GM18907 (cell line): ENCODE measurements around the gene SPARCL1.
A peak's percentile ranks its signal among the peaks of the same experiment; 100 is the strongest.
"Not testable (repeated sequence)": the region's sequence is repeated elsewhere in the genome, so short reads cannot be mapped to it uniquely, and the experiment has no call there.

Source experiments
- ATAC-seq: cut with Tn5 transposase; IDR thresholded peaks from one replicate; pipeline ENCODE4 v1.9.1; 2021; ENCODE audit warnings: mild to moderate bottlenecking, moderate library complexity; ENCODE audit not compliant: unreplicated experiment

The SPARCL1 gene

DNA sequence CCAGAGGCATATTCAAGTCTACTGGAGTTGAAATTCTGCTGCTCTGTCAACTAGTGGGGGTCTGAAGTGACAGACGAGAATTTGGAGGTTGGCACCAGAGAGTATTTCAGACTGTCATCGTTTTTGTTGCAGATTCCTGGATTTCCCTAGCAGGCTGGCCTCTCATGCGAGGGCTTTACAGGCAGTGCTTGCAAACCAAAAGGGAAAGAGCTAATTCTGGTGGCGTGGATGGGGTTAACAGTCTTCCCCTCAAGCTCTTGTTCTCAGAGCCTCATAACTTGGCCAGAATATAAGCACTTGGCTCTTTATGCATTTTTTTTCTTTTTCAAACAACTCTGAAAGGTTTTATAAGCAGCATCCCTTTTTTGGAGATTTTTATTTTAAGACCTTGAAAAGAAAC, at the start of gene SPARCL1:
Gene SPARCL1 (minus strand): TSS at position 190 of the 400 bp plus-strand sequence. CDS start 29,802 bp downstream, outside the sequence.
- ATAC-seq: no peak

DNA sequence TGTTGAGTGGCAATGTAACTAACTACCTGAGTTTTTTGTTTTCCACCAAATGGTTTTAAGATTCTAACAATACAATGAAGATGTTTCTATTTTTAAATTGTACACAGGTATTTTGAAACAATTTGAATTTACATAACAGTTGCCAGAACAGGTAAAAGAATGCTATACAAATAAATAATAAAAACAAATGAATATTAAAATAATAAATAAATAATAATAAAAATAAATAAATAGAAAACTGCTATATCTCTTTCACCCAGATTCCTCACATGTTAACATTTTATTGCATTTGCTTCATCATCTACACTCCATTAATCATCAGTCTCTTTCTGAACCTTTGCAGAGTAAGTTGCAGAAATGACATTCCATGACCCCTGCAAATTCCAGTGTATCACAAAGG, 46.8 kb upstream of the SPARCL1 start:
- no peak for ATAC-seq

DNA sequence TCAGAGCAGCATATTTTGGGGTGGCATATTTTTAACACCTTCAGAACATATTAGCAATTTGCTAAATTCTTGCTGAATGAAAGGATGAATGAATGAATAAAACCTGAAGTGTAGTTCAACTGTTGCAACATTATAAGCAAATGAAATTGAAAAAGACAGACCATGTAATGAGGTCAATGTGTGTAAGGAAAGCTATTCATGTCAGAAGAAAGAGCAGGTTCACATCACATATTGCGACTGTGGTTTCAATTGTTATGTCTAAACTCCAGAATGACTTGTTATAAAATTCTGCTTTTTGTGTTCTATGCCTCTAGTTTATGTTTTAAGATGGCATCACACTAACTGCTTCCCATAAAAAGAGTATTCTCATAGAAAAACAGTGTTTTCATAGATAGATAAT, 46.2 kb upstream of the SPARCL1 start:
- ATAC-seq: no peak

GRCh38 chr4:87574996-87575395, 45.8 kb upstream of the SPARCL1 start:
- no peak for ATAC-seq

DNA sequence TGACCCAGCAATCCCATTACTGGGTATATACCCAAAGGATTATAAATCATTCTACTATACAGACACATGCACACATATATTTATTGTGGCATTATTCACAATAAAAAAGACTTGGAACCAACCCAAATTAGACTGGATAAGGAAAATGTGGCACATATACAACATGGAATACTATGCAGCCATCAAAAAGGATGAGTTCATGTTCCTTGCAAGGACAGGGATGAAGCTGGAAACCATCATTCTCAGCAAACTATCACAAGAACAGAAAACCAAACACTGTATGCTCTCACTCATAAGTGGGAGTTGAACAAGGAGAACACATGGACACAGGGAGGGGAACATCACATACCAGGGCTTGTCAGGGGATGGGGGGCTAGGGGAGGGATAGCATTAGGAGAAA, 45.2 kb upstream of the SPARCL1 start:
- not testable (repeated sequence) for ATAC-seq

DNA sequence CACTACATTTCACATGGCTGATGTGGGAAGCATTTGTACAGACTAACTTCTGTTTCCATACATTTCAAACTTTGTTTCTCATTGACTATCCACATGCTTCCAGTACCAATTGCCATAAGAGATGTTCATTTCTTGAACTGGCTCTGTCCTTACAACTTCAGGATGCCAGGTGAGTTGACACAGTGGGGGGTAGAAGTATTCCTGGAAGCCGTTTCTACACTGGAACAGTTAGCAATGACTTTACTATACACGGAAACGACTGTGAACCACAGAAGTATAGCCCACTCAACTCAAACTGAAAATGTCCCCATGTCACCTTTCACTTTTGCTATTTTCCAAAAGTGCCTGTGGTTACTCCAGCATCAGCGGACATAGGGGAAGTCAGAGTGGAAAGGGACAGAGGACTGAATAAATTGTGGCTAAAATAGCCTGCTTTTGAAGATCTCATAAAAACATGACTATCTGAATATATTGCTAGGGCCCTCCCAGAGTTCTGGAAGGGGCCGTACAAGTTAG, 41.2 kb upstream of the SPARCL1 start:
- ATAC-seq: no peak

DNA sequence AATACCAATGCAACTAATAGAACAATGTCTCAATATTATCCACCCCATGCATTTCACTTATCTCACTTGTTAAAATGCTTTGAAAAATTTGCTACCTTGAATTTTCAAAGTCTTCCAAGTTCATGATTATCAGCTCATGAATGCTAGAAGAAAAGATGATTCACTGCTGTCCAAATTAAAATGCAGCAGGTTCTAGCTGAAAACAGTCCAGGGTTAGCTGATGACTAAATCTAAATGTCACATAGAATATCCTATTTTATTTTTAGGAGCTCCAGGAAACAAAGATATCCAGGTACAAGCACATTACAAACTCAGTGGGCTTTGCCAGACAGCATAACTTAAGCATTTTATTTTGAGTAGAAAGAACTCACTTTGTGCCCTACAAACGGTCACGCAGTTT, 38.0 kb upstream of the SPARCL1 start:
- no peak for ATAC-seq

DNA sequence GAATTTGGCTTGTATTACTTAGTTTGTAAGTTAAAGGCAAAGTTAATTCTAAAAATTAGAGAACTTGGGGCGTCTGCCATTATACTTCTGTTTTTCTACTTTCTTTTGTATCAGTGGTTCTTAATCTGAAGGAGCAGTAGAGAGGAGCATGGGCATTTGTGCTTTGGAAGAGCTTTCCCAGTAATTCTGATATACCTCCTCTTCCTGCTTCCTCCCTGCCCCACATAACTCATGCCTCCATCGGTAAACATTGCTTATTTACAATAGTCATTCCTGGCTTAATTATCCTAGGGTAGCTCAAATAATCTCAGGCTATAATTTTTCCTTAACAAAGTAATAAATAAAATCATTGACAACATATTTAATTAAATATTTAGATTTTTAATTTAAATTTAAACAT, 37.1 kb upstream of the SPARCL1 start:
- ATAC-seq: no peak

DNA sequence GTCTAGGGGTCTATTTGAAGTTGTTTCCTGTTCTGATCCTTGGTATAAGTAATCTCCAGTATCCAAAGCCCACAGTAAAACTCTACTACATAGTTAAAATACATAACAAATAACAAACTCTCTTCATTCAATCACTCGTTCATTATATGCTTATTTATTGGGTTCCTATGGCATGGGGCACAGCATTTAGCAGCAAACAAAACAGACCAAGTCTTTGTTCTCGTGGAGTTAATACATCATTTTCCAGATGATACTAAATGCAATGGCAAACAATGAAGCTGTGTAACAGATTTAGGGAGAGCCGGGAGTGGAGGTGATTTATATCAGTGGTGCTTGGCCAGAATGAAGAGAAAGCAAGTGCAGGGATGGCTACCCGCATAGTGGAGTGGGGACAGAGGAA, 36.6 kb upstream of the SPARCL1 start:
- no peak for ATAC-seq

GRCh38 chr4:87560802-87561201, 31.6 kb upstream of the SPARCL1 start:
- no peak for ATAC-seq

- peak; percentile 100 for ATAC-seq
These were observed 30.1 kb upstream of the SPARCL1 start for GRCh38 chr4:87559090-87559837.

GRCh38 chr4:87557348-87557747, 28.2 kb upstream of the SPARCL1 start:
- ATAC-seq: no peak

DNA sequence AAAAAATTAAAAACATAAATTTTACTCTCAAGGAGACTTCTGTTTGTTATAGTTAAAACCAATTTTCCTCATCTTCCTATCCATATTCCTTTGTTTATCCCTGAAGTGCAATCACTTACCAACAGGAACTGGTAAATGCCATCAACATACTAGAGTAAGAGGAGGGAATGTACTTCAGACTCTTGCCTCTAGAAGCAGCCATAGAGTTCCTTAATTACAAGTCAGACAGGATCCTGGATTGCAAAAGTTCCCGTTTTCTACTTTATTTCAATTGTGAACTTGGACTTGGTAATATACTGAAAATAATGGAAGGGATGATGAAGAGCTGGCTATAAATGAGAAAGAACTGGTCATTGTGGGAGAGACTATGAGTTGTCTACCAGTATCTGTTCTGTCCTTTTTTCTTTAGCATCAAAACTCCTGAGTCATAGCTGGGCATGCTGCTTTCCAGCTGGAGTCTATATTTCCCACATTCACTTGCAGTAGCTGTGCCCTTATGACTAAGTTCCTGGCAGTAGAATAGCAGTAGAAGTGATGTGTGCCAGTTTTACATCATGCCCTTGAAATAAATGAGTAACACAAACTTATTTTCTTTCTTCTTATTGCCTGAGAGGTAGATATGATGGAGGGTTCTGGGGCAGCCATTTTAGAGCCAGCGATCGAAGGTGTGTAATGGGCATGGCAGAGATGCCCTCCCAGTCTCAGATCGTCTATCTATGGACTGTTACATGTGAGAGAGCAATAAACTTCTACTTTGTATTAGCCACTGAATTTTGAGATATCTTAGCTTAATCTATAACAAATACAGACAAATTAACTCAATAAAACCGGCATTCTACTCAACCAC, 26.8 kb upstream of the SPARCL1 start:
- ATAC-seq: no peak

- no peak for ATAC-seq
These were observed 24.0 kb upstream of the SPARCL1 start for GRCh38 chr4:87553182-87553581.

- no peak for ATAC-seq
These were observed 22.2 kb upstream of the SPARCL1 start for GRCh38 chr4:87551361-87551760.

DNA sequence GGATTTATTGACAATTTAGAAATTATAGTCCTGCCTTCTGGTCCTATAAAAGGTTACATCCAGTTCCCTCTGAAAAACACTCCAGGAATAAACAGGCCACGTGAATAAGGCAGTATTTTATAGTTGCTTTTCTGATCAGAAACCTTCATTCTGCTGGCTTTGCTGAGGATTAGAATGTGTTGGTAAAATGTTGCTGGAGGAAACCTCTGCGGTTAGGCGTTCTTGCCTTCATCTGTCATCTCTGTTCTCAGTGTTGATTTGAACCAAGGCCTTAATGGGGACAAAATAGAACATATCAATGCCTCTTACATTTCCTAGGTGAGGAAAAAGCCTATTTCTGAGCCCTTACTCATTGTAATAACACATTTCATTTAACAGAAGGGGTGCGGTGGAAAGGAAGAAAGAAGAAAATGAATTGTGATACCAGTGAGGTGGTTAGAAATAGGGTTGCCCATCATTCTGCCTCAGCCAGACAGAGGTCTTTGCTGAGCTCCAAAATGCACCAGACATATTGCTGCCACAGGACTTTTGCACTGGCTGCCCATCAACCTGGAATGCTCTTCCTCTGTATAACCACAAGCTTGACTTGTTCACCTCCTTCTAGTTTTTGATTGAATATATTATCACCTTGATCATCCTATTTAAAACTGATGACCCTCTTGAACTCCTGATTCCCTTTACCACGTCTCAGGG, 18.0 kb upstream of the SPARCL1 start:
- ATAC-seq: no peak

DNA sequence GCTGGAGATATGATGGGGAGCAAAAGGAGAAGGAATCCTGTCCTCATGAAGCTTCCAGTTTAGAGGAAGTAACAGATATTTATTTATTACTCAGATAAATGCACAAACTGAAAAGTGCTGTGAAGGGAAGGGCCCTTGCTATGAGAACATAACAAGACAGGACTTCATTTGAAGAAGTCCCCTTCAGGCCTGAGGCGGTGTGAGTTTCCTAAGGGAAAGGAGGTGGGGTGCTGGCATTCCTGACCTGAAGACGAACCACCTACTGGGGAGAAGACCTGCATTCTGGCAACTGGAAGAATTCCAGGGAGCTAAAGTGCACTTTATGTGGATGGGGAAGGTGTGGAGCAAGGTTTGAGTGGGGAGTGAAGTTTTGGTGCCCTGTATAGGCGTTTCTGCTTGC, 15.9 kb upstream of the SPARCL1 start:
- ATAC-seq: no peak

GRCh38 chr4:87543835-87544461, 14.8 kb upstream of the SPARCL1 start:
- no peak for ATAC-seq

- no peak for ATAC-seq
These were observed 13.6 kb upstream of the SPARCL1 start for GRCh38 chr4:87542734-87543312.

DNA sequence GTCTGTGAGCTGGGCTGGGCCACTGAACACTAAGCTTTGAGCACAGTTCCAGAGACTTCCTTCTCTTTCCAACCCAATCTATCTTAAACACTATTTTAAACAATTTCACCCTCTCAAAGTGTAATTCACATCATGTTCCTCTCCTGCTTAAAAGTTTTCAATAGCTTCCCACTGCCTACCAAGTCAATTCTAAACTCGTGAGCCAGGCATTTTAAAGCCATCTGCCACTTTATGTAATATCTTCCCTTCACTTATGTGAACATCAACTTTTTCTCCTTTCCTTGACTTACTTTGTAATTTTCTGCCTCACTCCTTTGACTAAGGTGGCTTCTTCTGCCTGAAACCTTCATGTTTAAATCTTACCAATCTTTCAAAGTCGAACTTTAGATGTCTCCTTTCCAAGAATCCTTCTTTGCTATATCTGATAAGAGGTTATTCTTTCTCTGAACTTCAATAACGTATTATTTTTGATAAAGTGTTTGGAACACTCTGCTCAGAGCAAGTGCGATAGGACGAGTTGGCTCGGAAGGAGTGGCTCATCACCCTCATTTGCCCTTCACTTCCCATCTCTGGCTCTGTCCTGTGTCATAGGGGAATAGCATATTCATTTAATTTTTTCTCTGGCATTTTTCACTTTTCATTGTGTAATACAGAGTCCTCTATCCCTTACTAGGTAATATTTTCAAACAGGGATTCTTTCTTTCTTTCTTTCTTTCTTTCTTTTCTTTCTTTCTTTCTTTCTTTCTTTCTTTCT, 13.0 kb upstream of the SPARCL1 start:
- ATAC-seq: no peak
